BJ (cell line): Measurements from ENCODE around the gene LRP2. TPM values are rescaled to one million over a fixed set of nuclear protein-coding genes. Genes with fewer than 3 reads are reported as not detected.

Experiments used
- CTCF ChIA-PET: fragments of 350-600 bp; formaldehyde crosslinking; extraction: SDS; loops from one replicate; lab custom pipeline; 2021; ENCODE audit warnings: antibody characterized with exemption, inconsistent platforms; lab: Yijun Ruan, JAX
- POLR2A ChIA-PET: fragments of 300-600 bp; sonication (Branson Sonifier 250); formaldehyde crosslinking; extraction: SDS; loops from one replicate; lab custom pipeline; 2021; ENCODE audit warnings: antibody characterized with exemption; lab: Charles Lee
- DNase-seq: peaks from one replicate; pipeline ENCODE4 v3.0.0-alpha.2; 2011; ENCODE audit warnings: low read depth
- H3K27me3 ChIP-seq: 2 replicates; pipeline ENCODE4 v1.6.0; 2011; ENCODE audit warnings: low read length; ENCODE audit not compliant: control insufficient read depth, insufficient read depth
- H3K36me3 ChIP-seq: 2 replicates; pipeline ENCODE4 v1.5.1; 2011; ENCODE audit warnings: low read length; ENCODE audit not compliant: control insufficient read depth, insufficient read depth
- H3K4me3 ChIP-seq: 2 replicates; pipeline ENCODE4 v1.5.1; 2011; ENCODE audit warnings: low read depth, mild to moderate bottlenecking, control low read depth, low read length
- polyA plus RNA-seq: library from polyadenylated mRNA; depleted of rRNA; stranded (reverse); fragments of >200 nt; gene quantifications from 2 replicates; pipeline ENCODE4 v1.2.3, GENCODE V29; 2011
- TF ChIP-seq, protein P1 (sequence below): IDR thresholded peaks from 2 replicates; pipeline ENCODE4 v1.5.1; 2011; ENCODE audit warnings: low read depth, mild to moderate bottlenecking, control low read depth, inconsistent platforms, low read length, moderate library complexity; ENCODE audit not compliant: insufficient read depth

Gene LRP2
- polyA plus RNA-seq, 1 experiment = not detected

DNA sequence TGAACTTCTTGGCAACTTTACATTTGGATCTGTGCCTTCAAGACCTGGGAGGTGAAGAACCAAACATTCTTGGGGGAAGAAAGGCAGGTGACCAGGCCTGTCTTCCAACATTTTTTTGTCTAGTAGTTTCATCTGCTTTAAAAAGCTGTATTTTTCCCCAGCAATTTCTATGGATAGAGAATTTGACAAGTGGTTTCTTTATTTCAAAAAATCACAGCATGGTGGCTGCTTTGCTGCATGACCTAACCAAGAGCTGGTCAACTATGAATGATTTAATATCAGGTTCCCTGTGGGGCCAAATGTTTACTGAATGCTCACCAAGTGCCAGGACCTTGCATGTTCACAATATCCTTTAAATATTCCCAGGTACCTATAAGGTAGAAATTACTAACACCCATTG is 19.1 kb downstream of the LRP2 start:
- CTCF ChIA-PET = no interaction called here
- TF ChIP-seq, protein P1, sequence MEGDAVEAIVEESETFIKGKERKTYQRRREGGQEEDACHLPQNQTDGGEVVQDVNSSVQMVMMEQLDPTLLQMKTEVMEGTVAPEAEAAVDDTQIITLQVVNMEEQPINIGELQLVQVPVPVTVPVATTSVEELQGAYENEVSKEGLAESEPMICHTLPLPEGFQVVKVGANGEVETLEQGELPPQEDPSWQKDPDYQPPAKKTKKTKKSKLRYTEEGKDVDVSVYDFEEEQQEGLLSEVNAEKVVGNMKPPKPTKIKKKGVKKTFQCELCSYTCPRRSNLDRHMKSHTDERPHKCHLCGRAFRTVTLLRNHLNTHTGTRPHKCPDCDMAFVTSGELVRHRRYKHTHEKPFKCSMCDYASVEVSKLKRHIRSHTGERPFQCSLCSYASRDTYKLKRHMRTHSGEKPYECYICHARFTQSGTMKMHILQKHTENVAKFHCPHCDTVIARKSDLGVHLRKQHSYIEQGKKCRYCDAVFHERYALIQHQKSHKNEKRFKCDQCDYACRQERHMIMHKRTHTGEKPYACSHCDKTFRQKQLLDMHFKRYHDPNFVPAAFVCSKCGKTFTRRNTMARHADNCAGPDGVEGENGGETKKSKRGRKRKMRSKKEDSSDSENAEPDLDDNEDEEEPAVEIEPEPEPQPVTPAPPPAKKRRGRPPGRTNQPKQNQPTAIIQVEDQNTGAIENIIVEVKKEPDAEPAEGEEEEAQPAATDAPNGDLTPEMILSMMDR = no peak
- no peaks in the 10 kb centered on the region for H3K27me3 ChIP-seq
- no peak overlapping the region for H3K4me3 ChIP-seq
- POLR2A ChIA-PET = no interaction called here
- no peak for DNase-seq
- no peaks in the 10 kb centered on the region for H3K36me3 ChIP-seq

GRCh38 chr2:169339657-169340056 is 22.7 kb downstream of the LRP2 start:
- Histone ChIP-seq H3K27me3 (no peaks in the 10 kb centered on the region), H3K4me3 (no peak overlapping the region), H3K36me3 (no peaks in the 10 kb centered on the region)
- ChIA-PET POLR2A (no interaction called here), CTCF (no interaction called here)
- TF ChIP-seq, protein P1 = no peak
- no peak for DNase-seq

GRCh38 chr2:169336695-169337094 is 25.6 kb downstream of the LRP2 start:
- ChIA-PET POLR2A (no interaction called here), CTCF (no interaction called here)
- TF ChIP-seq, protein P1 = no peak
- DNase-seq = no peak
- H3K4me3 ChIP-seq = no peak overlapping the region
- H3K27me3 ChIP-seq = no peaks in the 10 kb centered on the region
- no peaks in the 10 kb centered on the region for H3K36me3 ChIP-seq

DNA sequence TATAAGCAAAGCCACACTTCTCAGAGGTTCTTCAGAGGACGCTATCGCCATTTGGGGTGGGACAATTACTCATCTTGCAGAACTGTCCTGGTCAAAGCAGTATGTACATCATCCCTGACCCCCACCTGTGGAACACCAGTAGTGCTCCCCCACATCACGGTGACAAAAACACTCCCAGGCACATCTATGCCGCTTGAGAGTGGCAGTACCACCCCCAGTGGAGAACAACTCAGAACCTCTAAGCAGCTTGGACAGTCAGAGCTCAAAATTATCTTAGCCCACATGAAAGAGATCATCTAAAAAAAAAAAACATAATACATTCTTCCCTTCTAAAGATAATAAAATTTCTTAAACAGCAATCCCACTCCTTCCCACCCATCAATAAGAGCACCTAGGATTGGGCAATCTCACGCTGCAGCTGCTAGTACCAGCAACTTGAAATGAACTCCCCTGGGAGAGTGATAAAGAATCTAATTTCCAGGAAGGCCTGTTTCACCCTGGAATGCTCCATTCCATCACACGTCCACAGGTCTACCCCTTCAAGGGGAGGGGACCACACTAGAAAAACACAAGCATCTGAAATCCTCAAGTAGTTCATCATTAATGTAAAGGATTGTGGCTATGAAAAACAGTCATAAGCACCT is 31.7 kb downstream of the LRP2 start:
- POLR2A ChIA-PET = no interaction called here
- Histone ChIP-seq H3K4me3 (no peak overlapping the region), H3K36me3 (no peaks in the 10 kb centered on the region), H3K27me3 (no peaks in the 10 kb centered on the region)
- TF ChIP-seq, protein P1 = no peak
- CTCF ChIA-PET = no interaction called here
- no peak for DNase-seq

DNA sequence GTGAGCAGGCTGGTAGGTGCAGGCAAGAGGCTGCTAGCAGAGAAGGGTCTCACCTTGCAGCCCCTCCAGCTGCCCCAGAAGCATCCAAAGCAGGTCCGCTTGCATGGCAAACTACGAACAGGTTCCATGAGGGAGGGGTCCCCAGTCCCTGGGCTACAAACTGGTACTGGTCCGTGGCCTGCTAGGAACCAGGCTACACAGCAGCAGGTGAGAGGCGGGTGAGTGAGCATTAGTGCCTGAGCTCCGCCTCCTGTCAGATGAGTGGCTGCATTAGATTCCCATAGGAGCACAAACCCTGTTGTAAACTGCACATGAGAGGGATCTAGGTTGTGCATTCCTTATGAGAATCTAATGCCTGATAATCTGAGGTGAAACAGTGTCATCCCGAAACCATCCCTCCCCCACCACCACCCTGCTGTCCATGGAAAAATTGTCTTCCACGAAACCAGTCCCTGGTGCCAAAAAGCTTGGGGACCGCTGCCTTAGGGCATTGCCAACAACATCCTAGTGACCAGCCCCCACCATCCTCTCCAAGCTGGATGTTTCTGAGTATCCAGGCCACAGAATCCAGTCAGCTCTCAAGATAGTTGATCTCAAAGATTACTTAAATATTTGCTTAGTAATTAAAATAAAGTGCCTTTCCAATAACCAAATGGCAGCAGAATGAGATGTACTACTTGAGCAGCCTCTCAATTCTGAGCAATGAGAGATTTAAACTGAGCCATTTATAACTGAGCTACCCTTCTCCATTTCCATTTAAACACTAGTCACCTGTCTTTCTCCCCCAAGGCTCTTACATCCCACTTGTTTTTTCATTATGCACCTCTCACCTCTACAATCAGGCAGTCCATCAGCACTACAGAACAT is 32.4 kb downstream of the LRP2 start:
- no peaks in the 10 kb centered on the region for H3K36me3 ChIP-seq
- no peak for DNase-seq
- H3K4me3 ChIP-seq = no peak overlapping the region
- no peaks in the 10 kb centered on the region for H3K27me3 ChIP-seq
- ChIA-PET POLR2A (no interaction called here), CTCF (no interaction called here)
- TF ChIP-seq, protein P1 = no peak
